ENCODE measurements around the gene MST1R. TPM values are rescaled to one million over a fixed set of nuclear protein-coding genes. Genes with fewer than 3 reads are reported as not detected.
"Not testable (repeated sequence)": the region's sequence is repeated elsewhere in the genome, so short reads cannot be mapped to it uniquely, and the experiment has no call there.

The MST1R gene
- 0.99 and 1.0 TPM in 2 replicates for total RNA-seq

- DNase-seq (ENCODE audit: low read depth, low spot score), result no peak
Measured at GRCh38 chr3:49903451-49904424, at the start of gene MST1R. Gene MST1R, minus strand, starts transcription at chr3:49903873. Its CDS starts 264 bp downstream, at chr3:49903609.

DNA sequence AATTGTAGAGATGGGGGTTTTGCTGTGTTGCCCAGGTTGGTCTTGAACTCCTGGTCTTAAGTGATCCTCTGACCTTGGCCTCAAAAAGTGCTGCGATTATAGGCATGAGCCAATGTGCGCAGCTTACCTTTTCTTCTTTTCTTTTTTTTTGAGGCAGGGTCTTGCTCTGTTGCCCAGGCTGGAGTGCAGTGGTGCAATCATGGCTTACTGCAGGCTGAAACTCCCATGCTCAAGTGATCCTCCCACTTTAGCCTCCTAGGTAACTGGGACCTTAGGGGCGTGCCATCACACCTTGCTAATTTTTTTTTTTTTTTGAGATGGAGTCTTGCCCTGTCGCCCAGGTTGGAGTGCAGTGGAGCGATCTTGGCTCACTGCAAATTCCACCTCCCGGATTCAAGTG, 49.3 kb upstream of the MST1R start:
- no peak for DNase-seq (ENCODE audit: low read depth, low spot score)

GRCh38 chr3:49942651-49943050, 39.0 kb upstream of the MST1R start:
- no peak for DNase-seq (ENCODE audit: low read depth, low spot score)

DNA sequence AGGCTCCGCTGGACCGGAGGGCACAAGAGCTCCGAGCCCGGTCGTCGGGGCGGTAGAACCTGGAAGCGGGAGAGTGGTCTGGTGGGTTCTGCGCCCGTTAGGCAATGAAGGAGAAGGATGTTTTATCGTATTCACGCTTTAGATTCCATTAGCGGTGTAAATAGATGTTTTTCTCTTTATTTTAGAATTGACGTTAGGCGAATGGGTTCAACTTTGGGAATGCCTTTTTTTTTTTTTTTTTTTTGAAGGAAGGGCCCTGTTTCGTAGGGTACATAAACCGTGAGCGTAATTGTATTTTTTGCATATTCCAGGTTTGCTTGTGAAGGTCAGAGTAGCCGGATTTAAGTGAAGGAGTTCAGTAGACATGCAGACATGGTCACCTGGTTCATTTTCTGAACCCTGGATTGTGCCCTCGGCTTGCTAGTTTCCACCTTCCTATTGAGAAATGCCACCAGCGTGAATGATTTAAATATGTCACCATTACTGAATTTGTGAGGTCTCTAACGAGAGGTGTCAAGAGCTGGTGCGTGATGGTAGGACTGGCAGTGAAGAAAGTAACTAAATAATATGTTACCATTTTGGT, 37.1 kb upstream of the MST1R start:
- no peak for DNase-seq (ENCODE audit: low read depth, low spot score)

DNA sequence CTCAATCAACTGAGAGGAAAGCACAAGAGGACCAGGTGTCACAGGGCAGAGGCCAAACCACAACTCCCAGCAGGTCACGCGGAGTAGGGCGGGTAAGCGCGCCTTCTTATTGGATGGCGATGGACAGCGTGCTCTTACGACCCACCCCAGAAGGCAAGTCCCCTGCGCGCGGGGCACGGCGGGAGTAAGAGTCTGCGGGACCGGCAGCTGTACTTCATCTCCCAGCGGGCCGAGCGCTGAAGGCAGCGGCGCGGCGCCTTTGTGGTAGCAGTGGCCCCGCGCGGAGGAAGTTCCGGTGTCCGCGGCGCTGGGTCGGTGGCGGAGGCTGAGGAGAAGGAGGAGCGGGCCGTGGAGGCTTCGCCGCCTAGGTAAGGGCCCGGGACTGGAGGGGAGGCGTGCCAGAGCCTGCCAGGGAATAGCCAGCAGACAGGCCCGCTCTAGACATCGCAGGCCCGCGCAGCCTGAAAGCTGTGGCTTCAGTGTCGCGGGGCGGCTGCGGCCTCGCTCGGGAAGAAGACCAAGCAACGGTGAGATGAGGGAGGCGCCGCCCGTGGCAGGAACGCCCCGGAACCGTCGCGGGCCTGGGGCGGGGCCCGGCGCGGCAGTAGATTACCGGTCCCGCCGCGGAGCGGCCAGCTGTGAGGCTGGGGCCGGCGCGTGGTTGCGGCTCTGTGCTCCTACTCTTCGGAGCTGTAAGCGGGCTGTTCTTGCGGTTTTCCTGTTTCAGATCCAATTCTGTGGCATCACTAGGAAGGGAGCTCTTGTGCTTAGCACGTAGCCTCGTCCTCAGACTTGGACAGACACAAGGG, 36.4 kb upstream of the MST1R start, which contains the start of gene RBM6:
Gene RBM6, plus strand, starts transcription at position 293 of the 809 bp plus-strand sequence. CDS start 22,492 bp downstream, outside the sequence.
- DNase-seq (ENCODE audit: low read depth, low spot score), result peak; percentile 94

DNA sequence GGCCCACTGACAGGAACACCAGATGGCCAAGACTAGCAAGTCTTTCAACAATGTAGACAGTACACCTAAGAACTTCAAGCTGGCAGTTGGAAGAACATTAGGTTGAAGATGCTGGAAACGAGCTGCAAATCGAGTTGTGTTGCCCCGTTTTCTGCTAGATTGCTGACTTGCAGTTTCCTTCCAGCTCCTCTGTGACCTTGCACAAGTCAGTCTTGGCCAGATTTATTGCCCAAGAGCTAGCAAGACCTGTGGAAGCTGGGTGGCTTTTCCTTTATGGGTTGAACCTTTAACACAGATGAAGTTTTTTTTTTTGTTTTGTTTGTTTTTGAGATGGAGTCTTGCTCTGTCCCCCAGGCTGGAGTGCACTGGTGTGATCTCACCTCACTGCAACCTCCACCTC, 33.4 kb upstream of the MST1R start:
- no peak for DNase-seq (ENCODE audit: low read depth, low spot score)

GRCh38 chr3:49932281-49932680, 28.6 kb upstream of the MST1R start:
- not testable (repeated sequence) for DNase-seq (ENCODE audit: low read depth, low spot score)

- DNase-seq (ENCODE audit: low read depth, low spot score), result no peak
Measured at GRCh38 chr3:49930922-49931321, 27.2 kb upstream of the MST1R start.

DNA sequence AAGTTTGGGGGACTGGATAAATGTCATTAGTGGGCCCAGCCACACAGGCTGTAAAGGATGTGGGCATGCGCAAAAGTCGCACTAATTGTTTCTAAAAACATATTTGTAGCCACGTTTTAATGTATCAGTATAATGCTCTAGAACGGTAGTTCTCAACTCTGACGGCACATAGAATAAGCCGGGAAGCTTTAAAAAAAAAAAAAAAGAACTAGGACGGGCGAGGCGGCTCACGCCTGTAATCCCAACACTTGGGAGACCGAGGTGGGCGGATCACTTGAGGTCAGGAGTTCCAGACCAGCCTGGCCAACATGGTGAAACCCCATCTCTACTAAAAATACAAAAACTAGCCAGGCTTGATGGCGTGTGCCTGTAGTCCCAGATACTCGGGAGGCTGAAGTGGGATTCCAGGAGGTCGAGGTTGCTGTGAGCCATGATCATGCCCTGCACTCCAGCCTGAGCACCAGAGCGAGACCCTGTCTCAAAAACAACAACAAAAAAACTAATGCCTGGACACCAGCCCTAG, 26.6 kb upstream of the MST1R start:
- no peak for DNase-seq (ENCODE audit: low read depth, low spot score)

DNA sequence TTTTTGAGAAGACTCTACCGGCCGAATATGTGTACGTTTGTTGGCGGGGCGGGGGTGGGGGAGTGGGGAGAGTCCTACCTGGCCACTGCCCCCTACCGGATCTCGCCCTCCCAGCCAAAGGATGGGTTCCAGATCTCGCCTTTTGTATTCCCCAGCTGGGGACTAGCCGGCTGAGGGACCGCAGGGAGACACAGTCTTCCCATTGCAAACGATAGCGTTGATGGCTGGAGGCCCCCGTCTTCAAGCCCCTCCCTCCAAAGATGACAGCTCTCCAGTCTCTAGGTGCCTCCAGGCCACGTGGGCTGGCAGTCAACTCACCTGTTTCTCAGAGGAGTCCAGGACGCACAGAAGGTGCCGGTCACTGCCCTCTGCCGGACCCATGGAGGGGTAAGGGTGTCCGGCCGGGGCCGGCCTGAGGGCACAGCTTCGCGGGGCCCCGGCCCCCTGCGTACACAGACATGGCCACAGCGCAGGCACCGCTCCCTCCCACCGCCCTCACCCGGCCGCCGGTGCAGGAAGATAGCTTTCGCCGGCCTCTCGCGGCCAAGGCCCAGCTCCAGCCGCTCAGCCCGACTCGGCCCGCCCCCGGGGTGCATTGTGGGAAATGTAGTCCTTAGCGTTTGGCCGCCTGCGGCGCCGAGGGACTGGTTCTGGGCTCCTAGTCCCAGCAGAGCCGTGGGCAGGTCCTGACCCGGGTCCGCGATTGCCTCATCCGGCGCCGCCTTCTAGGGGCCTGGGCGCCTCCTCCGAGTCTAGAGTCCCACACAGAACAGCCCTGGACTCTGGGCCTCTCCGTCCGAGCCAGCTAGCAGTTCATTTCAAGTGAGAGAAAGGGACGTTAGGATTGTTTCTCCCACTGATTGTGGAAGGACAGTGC, 25.9 kb upstream of the MST1R start, which contains the start of gene MON1A:
Gene MON1A, minus strand, starts transcription at position 521 of the 877 bp plus-strand sequence. CDS start 16,465 bp downstream, outside the sequence.
- peak; percentile 55 for DNase-seq (ENCODE audit: low read depth, low spot score)

DNA sequence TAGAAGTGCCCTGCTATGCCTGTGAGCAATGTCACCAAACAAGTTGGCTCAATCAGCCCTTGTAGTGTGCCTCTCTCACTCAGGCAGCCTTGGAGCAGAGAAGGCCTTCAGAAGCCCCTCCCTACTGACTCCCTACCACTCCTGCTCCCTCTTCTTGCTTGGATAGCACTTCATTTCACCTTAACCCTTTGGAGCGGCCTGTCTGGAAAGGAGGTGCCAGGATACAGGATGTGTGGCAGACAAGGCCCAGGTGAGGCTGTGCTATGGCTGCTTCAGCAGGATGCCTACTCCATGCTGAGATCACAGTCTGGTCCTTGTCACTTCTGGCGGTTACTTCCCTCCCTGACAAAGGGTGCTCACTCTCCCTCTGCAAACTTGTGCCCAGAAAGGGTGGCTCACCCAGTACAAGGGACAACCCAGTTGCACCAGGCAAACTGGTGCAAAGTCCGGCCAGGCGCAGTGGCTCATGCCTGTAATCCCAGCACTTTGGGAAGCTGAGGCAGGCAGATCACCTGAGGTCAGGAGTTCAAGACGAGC, 24.9 kb upstream of the MST1R start:
- no peak for DNase-seq (ENCODE audit: low read depth, low spot score)

- DNase-seq (ENCODE audit: low read depth, low spot score), result no peak
Measured at GRCh38 chr3:49927798-49928197, 24.1 kb upstream of the MST1R start.

GRCh38 chr3:49926117-49926728, 22.6 kb upstream of the MST1R start:
- no peak for DNase-seq (ENCODE audit: low read depth, low spot score)

- no peak for DNase-seq (ENCODE audit: low read depth, low spot score)
Measured at GRCh38 chr3:49925485-49925884, 21.8 kb upstream of the MST1R start.

GRCh38 chr3:49924683-49925082, 21.0 kb upstream of the MST1R start:
- DNase-seq (ENCODE audit: low read depth, low spot score), result no peak

- not testable (repeated sequence) for DNase-seq (ENCODE audit: low read depth, low spot score)
Measured at GRCh38 chr3:49917806-49918590, 14.3 kb upstream of the MST1R start.

DNA sequence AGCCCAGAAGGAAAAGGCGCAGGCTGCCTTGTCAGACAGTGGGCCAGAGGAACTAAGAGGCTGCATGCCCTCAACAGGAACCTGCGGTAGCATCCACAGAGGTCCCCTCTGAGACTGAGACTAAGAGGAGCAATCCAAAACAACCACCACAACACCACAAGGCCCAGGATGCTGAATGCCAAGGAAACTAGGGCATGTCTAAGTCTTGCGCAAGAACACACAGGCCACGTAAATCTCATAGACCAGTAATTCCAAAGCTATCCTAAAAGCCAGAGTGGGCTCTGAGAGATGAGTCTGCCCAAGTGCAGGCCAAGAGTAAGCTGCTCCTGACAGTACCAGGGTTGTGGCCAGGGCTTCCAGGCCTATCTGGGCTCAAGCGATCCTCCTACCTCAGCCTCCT, 13.0 kb upstream of the MST1R start:
- DNase-seq (ENCODE audit: low read depth, low spot score), result no peak

GRCh38 chr3:49914906-49915305, 11.2 kb upstream of the MST1R start:
- DNase-seq (ENCODE audit: low read depth, low spot score), result no peak

GRCh38 chr3:49912881-49913281, 9.2 kb upstream of the MST1R start:
- DNase-seq (ENCODE audit: low read depth, low spot score), result no peak
